Effector memory CD4-positive, alpha-beta T cell (primary cell): ENCODE results near the gene STIM2.
"Not testable (repeated sequence)": the region's sequence is repeated elsewhere in the genome, so short reads cannot be mapped to it uniquely, and the experiment has no call there.

Experiments used
- DNase-seq, 3 donors: peaks; one replicate each; pipeline ENCODE4 v3.0.0-alpha.2; 2020
- H3K27ac ChIP-seq: 2 replicates; pipeline ENCODE4 v1.7.0; 2013; ENCODE audit warnings: mild to moderate bottlenecking, low read length, moderate library complexity; ENCODE audit not compliant: insufficient read depth, poor library complexity, severe bottlenecking
- H3K27me3 ChIP-seq: replicated peaks from 2 replicates; pipeline ENCODE4 v1.7.0; 2013; ENCODE audit warnings: mild to moderate bottlenecking, low read length; ENCODE audit not compliant: insufficient read depth, control insufficient read depth, poor library complexity, severe bottlenecking
- H3K36me3 ChIP-seq: 2 replicates; pipeline ENCODE4 v1.7.0; 2013; ENCODE audit warnings: mild to moderate bottlenecking, low read length, moderate library complexity; ENCODE audit not compliant: control insufficient read depth, insufficient read depth
- H3K4me1 ChIP-seq: 2 replicates; pipeline ENCODE4 v1.7.0; 2013; ENCODE audit warnings: low read length, mild to moderate bottlenecking; ENCODE audit not compliant: control insufficient read depth, insufficient read depth, poor library complexity, severe bottlenecking
- H3K4me3 ChIP-seq: 2 replicates; pipeline ENCODE4 v1.7.0; 2013; ENCODE audit warnings: low read length, low read depth, mild to moderate bottlenecking; ENCODE audit not compliant: insufficient read depth, poor library complexity, severe bottlenecking
- H3K9me3 ChIP-seq: 2 replicates; pipeline ENCODE4 v1.7.0; 2013; ENCODE audit warnings: mild to moderate bottlenecking, low read length, moderate library complexity; ENCODE audit not compliant: control insufficient read depth

STIM2 gene

DNA sequence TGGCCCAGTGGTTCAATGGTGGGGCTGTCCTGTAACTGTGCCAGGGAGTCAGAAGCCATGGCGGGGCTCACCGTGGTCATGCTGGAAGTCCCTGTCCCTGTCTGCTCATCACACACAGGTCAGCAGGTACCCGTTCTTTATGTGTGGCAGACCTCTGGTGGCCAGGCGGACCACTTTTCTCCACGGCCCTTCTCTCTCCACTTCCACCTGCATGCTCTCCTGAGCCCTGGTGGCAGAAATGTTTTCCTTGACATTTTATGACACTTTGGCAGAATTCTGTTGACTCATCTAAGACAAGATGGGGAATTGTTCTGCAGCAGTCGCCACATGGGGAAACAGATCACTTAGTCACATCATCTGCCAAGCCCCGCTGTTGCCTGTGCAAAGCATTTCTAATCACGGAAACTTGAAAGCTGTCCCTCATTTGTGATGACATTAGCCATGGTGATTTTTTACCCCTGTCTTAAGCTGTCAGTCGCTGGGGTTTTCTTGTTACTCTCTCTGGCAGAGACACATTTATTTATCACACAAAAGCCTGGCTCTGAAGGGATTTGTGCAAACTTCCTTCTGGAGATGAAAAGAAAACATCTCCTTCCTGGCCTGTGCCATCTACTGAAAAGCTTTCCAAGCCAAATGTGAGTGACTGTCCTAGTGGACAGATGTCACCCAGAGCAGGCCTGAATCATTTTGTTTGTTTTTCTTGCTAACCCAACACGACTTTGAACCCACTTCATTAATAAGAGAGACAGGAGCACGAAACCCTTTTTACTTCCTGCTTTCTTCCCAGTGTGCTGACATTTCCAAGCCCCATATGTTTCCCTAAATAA is 38.8 kb upstream of the STIM2 start:
- no peak for DNase-seq

DNA sequence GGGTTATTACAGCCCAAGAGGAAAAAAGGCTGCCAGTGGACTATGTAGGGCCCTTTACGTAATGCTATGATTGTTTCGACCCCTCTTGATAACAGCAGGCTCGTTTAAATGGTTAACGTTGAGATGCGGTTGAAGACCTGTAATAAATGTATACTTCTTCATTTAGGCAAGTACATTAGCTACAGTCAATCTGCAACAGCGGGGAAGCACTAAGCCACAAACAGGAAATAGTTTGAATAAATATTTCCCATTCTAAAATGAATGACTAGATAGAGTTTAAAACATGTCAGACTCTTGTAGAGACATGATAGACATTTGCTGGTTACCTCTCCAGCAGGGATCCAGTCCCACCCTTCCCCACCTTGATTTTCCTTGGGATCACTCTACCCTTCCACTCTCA is 38.1 kb upstream of the STIM2 start:
- Histone ChIP-seq H3K27me3 (no peaks in the 10 kb centered on the region), H3K27ac (no peak overlapping the region), H3K4me1 (peaks cover 6% of the 10 kb centered on the region), H3K4me3 (no peak overlapping the region), H3K36me3 (no peaks in the 10 kb centered on the region), H3K9me3 (no peaks in the 10 kb centered on the region)
- DNase-seq, result no peak

More for the DNA sequence above, 38.8 kb upstream of the STIM2 start:
- Histone ChIP-seq H3K9me3 (no peaks in the 10 kb centered on the region), H3K27ac (no peak overlapping the region), H3K4me1 (peaks cover 6% of the 10 kb centered on the region), H3K27me3 (no peaks in the 10 kb centered on the region), H3K36me3 (no peaks in the 10 kb centered on the region), H3K4me3 (no peak overlapping the region)

DNA sequence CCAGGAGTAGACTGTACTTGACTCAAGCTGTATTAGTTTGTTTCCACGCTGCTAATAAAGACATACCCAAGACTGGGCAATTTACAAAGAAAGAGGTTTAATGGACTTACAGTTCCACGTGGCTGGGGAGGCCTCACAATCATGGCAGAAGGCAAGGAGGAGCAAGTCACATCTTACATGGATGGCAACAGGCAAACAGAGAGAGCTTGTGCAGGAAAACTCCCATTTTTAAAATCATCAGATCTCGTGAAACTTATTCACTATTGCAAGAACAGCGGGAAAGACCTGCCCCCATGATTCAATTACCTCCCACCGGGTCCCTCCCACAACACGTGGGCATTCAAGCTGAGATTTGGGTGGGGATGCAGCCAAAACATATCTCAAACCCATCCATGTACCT is 37.7 kb upstream of the STIM2 start:
- H3K4me3 ChIP-seq, H3K36me3 ChIP-seq, H3K4me1 ChIP-seq, DNase-seq, H3K27ac ChIP-seq, H3K27me3 ChIP-seq, H3K9me3 ChIP-seq: not testable (repeated sequence)

DNA sequence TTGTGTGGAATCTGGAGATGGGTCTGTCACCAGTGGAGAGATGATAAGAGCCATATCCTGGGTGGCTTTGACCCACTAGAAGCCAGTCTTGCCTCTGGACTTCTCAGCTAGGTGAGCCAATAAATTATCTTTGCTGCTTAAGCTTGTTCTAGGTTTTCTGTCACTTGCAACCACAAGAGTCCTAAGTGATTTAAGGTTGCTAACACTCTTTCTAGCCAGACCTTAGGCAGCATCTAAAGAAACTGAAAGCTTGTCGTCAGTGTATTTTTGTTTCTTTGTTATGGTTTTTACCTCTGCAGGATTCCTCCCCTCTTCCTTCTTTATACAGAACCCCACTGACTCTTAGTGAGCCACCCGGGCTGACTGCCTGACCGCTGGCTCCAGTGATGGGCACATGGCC is 37.1 kb upstream of the STIM2 start:
- H3K9me3 ChIP-seq, result no peaks in the 10 kb centered on the region
- H3K27ac ChIP-seq, result no peak overlapping the region
- peaks cover 6% of the 10 kb centered on the region for H3K4me1 ChIP-seq
- no peak overlapping the region for H3K4me3 ChIP-seq
- no peak for DNase-seq
- no peaks in the 10 kb centered on the region for H3K27me3 ChIP-seq
- H3K36me3 ChIP-seq, result no peaks in the 10 kb centered on the region

DNA sequence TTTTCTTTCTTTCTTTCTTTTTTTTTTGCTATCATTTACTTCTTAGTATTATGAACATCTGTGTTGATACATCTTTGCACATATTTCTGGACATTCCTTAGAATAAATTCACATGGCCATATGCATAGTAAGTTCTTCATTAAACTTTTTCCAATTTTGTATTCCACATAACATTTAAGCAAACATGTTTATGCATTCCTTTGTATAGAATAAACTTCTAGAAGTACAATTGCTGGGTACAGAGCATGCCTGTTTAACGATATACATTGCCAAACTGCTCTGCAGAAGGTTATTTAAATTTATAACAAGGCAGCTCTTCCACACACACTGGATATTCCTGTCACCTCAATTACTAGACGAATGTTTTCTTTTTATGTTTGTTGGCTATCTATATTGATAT is 36.0 kb upstream of the STIM2 start:
- Histone ChIP-seq H3K36me3 (no peaks in the 10 kb centered on the region), H3K4me3 (no peak overlapping the region), H3K9me3 (no peaks in the 10 kb centered on the region), H3K27ac (no peak overlapping the region), H3K4me1 (peaks cover 6% of the 10 kb centered on the region), H3K27me3 (no peaks in the 10 kb centered on the region)
- no peak for DNase-seq

DNA sequence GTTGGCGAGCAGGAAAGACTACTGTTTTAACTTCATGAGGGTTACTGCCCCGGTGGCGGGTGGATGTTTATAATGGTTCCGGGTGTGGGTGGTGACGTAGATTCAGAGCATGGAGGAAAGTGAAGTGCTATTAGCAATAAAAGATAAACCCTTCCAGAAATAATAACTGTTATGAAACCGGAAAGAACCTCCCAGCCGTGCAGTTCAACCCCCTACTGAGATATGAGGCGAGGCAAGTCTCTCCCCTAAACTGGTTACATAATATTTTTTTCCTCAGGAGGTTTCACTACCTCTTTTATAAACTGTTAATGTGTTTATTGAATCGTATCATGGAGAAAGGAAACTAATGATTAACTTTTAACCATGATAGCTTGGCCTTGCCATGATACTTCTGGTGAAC is 33.9 kb upstream of the STIM2 start:
- H3K9me3 ChIP-seq, result no peaks in the 10 kb centered on the region
- no peaks in the 10 kb centered on the region for H3K27me3 ChIP-seq
- DNase-seq, result no peak
- no peak overlapping the region for H3K4me3 ChIP-seq
- H3K4me1 ChIP-seq, result peaks cover 6% of the 10 kb centered on the region
- no peaks in the 10 kb centered on the region for H3K36me3 ChIP-seq
- H3K27ac ChIP-seq, result no peak overlapping the region

DNA sequence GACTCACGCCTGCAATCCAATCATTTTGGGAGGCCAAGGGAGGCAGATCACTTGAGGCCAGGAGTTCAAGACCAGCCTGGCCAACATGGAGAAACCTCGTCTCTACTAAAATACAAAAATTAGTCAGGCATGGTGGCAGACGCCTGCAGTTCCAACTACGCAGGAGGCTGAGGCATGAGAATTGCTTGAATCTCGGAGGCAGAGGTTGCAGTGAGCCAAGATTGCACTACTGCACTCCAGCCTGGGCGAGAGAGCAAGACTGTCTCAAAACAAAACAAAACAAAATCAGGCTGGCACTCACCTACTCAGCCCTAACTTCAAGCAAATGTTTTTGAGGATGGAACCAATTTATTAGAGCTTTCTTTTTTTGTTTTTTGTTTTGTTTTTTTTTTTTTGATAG is 33.3 kb upstream of the STIM2 start:
- H3K4me1 ChIP-seq, H3K9me3 ChIP-seq, H3K27ac ChIP-seq, DNase-seq, H3K36me3 ChIP-seq, H3K4me3 ChIP-seq, H3K27me3 ChIP-seq: not testable (repeated sequence)

DNA sequence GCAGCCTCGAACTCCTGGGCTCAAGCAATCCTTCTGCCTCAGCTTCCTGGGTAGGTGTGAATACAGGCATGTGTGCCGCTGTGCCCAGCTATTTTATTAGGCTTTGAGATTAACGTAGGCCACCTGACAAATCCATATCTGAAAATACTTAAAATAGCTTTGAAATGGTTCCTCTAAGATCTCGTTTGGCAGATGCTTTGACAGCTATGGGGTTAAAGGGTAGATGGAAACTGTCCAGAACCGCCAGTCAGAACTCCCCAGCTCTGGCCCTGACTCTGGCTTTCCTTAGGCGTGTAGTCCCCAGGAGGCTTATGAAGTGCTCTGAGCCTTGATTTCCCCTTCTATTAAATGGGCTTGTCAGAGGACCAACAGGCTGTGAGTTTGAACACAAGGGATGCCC is 32.8 kb upstream of the STIM2 start:
- peaks cover under 1% of the 10 kb centered on the region for H3K4me1 ChIP-seq

DNA sequence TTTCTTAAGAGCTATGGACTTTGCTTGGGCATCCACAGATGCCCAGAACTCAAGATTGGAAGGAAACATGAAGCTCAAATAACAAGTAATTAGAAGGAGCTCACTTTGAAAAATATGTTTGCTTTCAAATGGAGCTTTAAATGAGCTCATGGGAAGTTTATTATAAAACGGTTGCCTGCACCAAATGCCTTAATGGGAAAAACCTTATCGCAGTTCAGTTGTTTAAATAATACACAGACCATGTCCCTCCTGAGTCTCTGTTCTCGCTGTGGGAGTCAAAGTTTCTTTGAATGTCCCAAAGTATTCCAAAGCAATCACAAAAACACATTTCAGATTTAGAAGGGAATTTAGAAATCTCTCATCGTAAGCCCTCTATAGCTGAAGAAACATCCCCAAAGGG is 31.6 kb upstream of the STIM2 start:
- H3K4me3 ChIP-seq, result no peak overlapping the region
- H3K27ac ChIP-seq, result no peak overlapping the region
- no peak for DNase-seq
- no peaks in the 10 kb centered on the region for H3K36me3 ChIP-seq
- no peaks in the 10 kb centered on the region for H3K4me1 ChIP-seq
- no peaks in the 10 kb centered on the region for H3K9me3 ChIP-seq
- H3K27me3 ChIP-seq, result no peaks in the 10 kb centered on the region

More for the DNA sequence above, 32.8 kb upstream of the STIM2 start:
- Histone ChIP-seq H3K27me3 (no peaks in the 10 kb centered on the region), H3K4me3 (no peak overlapping the region), H3K9me3 (no peaks in the 10 kb centered on the region), H3K27ac (no peak overlapping the region), H3K36me3 (no peaks in the 10 kb centered on the region)
- DNase-seq, result no peak

DNA sequence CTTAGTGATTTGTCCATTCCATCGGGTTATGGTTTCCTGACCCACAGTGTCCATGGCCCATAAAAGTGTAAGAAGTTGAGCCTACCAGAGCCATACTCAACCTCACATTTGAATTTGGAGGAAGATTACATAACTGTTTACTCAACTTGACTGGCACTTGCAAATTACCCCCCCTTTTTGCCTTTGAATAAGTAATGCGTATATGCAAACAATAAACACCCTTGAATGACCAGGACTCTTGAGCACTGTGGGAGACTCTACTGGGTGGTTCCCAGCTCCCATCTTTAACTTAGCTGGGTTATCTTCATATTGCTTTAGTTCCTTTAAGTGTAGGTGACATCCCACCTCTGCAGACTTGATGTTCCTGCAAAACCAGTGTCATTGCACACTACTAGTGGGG is 30.6 kb upstream of the STIM2 start:
- no peaks in the 10 kb centered on the region for H3K4me1 ChIP-seq
- no peak overlapping the region for H3K27ac ChIP-seq
- no peak for DNase-seq
- H3K9me3 ChIP-seq, result no peaks in the 10 kb centered on the region
- no peak overlapping the region for H3K4me3 ChIP-seq
- H3K36me3 ChIP-seq, result no peaks in the 10 kb centered on the region
- H3K27me3 ChIP-seq, result no peaks in the 10 kb centered on the region
